GM04504 (cell line): ENCODE results near the gene C12orf57.

Experiments
- DNase-seq: peaks from one replicate; pipeline ENCODE4 v3.0.0-alpha.2; 2012; ENCODE audit warnings: low read depth

The C12orf57 gene

DNA sequence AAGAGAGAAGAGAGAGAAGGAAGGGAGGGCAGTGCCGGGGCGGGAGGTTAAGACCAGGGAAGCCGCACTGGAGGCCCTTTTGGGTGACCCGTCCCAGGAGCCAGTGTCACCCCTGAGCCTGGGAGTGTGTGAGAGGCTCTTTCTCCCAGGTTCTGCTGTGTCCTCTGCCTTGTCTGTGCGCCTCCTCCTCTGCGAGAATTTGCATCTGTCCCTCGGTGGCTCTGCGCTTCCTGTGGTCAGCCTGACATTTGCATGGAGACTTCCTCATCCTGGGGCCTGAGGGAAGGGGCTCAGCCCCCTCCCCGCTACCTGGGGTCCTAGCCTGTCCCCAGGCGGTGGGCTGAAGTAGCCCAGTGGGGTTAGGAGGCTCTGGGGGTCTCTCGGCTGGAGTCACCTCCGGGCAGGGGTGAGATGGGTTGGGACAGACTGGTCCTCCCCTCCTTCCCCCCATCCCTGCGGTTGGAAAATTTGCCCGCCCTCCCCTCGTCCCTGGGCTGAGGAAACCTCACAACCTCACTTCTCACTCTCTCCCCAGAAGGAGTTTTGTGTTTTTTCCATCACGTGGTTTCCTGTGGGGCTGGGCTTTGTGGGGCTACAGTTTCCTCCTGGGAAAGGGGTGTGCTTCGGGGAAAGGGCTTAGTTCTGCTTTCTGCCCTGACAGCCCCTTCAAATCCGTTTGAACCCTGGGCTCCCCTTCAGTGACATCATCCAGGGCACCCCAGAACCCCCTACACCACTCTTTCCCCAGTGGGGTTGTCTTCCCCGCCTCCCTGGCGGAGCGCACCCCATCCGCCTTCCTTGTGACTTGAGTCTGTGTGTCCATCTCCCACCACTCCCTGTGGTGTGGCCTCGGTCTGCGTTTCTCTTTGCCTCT, 9.9 kb downstream of the C12orf57 start:
- DNase-seq: no peak

DNA sequence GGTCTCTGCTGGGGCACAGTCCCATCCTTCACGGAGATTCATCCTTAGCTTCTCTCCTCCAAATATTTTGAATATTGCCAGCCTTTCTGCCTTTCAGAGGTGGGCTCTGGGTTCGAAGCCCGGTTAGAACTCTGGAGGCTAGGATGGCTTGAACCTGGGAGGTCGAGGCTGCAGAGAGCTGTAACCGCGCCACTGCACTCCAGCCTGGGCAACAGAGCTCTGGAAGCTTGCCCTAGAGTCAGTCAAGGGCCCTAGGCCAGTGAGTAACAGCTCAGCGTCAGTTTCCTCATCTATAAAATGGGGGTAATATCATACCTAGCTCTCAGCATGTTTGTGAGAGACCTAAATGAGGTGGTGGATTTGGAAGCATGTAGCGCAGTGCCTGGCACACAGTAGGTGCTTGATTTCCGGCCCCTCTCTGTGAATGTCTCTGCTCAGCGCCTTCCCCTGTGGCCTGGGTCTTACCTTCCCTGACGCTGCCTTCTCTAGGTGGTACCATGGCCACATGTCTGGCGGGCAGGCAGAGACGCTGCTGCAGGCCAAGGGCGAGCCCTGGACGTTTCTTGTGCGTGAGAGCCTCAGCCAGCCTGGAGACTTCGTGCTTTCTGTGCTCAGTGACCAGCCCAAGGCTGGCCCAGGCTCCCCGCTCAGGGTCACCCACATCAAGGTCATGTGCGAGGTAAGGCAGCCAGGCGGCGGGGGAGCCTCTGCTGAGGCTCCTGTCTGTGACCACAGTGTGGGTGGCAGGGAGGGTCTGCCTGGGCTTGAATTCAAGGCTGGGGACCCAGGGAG, 10.7 kb downstream of the C12orf57 start:
- DNase-seq: no peak

DNA sequence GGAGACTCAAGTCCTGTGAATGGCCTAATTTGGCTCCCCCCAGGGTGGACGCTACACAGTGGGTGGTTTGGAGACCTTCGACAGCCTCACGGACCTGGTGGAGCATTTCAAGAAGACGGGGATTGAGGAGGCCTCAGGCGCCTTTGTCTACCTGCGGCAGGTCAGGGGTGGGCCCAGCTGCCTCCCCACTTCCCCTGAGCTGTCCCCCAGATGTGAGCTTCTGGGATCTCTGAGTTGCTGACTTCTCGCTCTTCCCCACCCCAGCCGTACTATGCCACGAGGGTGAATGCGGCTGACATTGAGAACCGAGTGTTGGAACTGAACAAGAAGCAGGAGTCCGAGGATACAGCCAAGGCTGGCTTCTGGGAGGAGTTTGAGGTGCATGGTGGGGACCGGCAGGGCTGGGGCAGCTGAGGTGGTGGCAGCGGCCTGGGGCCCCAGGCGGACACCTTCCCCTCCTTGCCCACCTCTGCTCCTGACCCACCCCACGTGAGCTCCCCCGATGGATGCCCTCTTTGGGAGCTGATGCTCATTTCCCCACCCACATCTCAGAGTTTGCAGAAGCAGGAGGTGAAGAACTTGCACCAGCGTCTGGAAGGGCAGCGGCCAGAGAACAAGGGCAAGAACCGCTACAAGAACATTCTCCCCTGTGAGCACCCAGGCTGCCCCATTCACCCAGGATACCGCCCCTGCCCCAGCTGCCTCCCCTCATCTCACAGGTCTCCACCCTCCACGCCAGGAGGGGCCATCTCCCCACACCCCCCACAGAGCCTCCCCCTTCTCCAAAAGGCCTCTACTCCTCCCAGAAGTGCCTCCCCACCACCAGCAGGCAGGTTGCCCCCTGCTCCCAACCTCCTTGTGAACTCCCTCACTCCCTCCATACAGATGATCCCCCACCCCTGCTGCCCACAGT, 11.5 kb downstream of the C12orf57 start:
- DNase-seq: no peak

DNA sequence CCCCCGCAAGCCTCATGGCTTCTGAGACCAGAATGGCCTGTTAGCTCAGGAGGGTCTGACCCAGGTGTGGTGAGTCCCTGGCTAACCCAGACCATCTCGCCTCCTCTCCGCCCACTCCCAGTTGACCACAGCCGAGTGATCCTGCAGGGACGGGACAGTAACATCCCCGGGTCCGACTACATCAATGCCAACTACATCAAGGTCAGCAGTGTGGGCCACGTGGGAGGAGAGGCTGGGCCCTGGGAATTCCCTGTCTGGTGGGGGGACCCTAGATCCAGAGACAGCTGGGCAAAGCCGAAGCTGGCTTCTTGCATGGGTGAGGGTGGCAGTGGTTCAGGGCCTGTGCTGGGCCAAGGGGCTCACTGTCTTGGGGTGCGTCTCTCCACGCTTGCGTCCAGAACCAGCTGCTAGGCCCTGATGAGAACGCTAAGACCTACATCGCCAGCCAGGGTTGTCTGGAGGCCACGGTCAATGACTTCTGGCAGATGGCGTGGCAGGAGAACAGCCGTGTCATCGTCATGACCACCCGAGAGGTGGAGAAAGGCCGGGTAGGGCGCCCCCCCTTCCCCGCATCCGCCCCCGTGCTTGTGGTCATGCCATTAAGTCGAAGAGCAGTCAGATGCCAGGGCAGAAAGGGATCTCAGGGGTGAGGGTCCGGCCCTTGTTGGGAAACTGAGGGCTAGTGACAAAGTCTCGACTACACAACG, 12.4 kb downstream of the C12orf57 start:
- DNase-seq: no peak

DNA sequence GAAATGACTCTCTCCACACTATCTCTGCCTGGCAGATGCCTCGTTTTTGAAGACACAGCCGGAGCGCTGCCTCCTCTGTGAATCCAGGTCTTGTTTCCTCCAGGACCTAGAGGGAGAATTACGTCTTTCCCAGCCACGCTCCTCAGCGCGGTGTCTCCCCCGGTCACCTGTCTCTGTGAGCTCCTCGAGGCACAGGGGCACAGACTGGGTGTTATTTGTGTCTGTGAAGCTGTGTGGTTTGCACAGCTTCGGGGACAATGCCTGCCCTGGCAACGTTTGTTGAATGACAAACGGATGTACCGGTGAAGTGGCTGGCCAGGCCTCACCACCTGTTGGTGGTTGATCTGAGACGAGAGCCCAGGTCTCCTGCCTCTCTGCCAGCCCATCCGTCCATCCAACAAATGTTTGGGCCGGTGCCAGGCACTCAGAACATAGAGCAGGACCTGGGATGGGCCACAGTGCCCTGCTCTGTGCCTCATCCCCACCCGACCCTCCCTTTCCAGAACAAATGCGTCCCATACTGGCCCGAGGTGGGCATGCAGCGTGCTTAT, 13.4 kb downstream of the C12orf57 start:
- DNase-seq: no peak

DNA sequence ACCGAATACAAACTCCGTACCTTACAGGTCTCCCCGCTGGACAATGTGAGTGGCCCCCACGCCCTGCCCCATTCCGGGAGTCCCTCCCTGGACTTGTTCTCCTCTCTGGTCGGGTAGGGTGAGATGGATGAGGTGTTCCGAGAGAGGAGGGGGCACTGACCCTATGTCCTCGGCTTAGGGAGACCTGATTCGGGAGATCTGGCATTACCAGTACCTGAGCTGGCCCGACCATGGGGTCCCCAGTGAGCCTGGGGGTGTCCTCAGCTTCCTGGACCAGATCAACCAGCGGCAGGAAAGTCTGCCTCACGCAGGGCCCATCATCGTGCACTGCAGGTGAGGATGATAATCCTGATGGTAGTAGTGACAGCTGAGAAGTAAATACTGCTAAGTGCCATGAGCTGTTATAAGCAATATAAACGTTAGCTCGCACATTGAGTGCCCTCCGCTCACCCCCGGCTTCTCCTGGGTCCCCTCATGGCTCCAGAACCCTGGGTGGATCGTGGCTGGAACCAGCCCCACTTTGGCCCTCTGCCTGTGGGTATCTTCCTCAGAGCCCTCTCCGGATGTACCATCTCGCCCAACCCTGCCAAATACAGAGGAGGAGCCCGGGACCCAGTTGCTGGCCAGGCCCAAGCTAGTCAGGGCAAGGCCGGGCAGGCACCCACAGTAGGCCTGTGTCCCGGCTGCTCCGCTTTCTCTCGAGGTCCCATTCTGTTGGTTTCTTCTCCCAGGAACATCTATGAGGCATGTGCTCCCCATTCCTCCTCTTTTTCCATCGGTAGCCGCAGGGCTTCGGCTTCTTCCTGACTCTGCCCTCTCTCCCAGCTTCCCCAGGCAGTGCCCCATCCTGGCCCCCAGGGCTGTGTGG, 14.2 kb downstream of the C12orf57 start:
- DNase-seq: no peak

DNA sequence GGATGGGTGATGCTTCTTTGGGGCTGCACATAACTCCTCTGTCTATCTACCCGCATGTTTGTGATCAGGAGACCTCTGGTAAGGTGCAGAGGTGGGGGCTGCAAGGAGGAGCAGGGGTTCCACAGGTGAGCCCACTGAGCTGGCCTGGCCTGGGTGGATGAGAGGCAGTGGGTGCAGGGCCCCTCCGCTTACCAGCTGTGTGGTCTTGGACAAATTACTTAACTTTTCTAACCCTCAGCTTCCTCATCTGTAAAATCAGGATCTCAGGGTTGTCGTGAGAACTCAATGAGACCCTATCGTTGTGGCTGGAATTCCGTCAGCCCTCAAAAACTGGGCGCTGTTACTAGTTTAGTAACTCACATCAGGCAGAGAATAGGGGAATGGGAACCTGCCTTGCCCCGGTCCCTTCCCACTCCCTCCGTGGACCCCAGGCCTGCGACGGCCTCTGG, 14.8 kb downstream of the C12orf57 start:
- DNase-seq: no peak

DNA sequence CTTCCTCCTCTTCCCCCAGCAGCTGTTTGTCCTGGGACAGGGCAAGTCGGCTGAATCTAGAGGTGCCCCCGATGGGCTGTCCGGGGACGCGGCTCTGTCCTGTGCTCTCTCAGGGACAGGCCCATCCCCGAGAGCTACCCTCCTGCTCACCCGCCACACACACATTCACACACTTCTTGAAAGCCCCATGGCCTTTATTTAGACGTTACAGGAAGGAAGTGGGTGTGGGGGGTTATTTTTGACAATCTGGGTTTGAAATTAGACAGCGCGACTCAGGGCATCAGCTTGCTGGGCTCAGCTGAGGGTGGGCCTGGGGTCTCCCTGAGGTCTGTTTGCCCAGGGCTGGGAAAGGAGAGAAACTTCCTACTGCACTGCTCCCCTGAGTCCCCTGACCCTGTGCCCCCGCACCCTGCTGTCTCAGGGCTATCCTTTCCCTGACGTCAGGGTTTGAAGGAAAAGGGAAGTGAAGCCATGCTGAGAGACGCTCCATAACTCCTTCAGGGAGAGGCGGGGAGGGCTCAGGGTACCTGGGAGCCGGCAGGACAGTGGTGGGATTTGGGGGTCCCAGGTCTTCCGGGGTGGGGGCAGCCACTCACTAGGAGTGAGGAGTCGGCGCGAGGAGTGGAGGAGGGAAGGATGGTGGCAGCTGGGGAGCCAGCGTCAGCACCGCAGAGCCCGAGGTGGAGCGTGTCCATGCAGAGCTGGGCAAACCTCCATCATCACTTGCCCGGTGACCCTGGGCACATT, 15.4 kb downstream of the C12orf57 start:
- no peak for DNase-seq

DNA sequence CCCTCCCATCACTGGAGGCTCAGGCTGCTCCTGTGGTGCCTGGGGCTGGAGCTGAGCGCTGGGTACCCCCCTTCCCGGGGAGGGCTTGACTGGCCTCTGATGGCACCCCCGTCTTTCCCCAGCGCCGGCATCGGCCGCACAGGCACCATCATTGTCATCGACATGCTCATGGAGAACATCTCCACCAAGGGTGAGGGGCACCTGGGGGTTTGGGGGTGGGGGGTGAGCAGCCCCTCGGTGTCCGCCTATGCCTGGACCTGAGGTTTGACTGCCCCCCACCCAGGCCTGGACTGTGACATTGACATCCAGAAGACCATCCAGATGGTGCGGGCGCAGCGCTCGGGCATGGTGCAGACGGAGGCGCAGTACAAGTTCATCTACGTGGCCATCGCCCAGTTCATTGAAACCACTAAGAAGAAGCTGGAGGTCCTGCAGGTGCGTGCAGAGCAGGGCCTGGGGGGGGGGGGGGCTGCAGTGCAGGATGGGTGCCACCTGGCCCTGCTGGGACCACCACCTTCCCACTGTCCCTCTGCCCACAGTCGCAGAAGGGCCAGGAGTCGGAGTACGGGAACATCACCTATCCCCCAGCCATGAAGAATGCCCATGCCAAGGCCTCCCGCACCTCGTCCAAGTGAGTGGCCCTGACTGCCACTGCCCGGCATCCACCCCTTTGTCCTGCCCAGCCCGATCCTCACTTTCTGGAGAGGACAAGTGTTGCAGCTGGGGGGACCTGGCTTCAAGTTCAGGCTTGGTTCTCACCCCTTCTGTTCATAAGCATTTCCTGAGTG, 16.2 kb downstream of the C12orf57 start:
- no peak for DNase-seq

DNA sequence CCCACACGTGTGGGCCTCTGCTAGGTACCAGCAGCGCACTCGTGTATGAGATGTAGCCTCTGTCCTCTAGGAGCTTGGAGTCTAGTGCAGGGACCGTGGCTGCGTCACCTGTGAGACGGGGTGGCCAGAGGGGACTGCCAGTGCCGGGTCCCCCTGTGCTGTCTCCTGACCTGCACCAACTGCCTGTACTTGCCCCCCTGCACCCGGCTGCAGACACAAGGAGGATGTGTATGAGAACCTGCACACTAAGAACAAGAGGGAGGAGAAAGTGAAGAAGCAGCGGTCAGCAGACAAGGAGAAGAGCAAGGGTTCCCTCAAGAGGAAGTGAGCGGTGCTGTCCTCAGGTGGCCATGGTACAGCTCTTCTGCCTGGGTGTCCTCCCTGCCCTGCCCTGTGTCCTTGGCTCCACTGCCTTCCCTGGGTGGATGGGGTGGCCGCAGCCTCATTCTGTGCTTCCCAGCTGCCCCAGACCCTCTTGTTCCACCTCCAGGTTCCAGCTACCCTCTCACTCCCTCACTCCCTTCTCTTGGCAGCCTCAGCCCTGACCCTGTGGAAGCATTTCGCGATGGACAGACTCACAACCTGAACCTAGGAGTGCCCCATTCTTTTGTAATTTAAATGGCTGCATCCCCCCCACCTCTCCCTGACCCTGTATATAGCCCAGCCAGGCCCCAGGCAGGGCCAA, 16.9 kb downstream of the C12orf57 start:
- DNase-seq: no peak

DNA sequence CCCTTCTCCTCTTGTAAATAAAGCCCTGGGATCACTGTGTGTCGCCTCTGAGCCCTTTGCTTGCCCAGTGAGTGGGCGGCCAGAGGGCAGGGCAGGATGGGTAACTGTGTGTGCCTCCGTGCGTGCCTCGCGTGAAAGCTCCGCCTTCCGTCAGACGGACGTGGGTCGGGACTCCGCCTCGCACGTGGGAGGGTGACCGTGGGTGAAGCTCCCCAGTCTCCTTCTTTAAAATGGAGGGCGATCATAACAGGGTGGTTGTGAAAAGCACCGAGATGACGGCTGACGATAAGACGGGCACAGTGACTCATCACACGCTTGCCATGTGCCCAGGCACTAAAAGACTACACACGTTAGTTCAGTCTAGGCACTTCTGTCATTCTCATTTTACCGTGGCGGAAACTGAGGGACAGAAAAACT, 17.5 kb downstream of the C12orf57 start:
- DNase-seq: no peak

DNA sequence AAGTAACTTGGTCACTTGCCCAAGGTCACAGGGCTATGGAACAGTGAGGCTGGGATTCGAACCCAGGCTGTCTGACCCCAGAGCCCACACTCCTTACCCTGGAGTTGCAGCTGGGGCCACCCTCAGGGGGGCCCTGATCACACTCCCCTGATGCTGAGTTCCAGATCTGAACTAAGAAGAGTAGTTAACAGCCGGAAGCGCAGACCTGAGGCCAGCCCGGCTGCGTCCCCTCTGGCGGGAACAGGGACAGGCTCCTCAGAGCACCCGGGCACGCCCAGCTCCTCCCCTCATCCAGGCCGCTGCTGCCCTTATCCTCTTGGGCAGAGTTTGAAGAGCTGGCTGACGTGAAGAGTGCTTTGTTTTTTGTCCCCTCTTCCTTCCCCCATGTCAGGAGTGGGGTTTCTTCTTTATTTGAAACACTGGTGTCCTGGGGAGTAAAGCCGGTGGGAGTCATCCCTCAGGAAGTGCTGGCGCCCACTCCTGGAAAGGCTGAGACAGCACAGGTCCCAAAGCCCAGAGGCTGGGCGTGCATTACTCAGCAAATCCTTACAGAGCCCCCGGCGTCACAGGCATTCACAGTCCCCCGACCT, 18.0 kb downstream of the C12orf57 start:
- no peak for DNase-seq

DNA sequence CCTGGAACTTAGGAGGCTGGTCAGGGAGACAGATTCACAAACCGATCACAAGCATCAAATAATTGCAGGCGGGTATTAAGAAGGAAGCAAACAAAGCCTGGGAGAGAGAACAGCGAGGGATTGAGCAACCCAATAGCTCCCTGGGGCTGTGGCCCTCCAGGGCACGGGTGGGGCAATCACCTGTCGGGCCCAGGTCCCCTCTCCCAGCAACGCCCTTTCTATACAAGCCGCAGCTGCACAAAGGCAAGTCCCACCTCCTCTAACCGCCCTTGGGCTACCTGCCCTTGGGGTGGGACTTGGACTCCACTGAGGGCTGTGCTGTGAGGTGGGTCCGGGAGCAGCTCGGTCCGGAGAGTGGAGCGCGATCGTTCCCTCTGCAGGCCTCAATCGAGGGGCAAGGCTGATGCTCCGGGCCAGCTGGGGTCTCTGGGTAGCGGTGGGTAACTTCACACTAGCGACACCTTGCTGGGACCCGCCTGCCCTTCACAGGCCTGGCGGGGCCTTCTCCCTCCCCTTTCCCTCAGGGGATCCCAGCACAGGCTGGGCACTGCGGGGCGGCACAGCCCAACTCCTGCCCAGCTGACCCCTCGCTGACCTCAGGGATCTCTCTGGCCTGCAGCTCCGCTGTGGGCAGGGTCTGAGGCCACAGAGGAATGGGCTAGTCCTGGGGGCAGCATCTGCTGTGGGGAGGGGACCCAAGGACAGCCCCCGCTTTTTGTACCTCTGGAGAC, 18.6 kb downstream of the C12orf57 start:
- no peak for DNase-seq

DNA sequence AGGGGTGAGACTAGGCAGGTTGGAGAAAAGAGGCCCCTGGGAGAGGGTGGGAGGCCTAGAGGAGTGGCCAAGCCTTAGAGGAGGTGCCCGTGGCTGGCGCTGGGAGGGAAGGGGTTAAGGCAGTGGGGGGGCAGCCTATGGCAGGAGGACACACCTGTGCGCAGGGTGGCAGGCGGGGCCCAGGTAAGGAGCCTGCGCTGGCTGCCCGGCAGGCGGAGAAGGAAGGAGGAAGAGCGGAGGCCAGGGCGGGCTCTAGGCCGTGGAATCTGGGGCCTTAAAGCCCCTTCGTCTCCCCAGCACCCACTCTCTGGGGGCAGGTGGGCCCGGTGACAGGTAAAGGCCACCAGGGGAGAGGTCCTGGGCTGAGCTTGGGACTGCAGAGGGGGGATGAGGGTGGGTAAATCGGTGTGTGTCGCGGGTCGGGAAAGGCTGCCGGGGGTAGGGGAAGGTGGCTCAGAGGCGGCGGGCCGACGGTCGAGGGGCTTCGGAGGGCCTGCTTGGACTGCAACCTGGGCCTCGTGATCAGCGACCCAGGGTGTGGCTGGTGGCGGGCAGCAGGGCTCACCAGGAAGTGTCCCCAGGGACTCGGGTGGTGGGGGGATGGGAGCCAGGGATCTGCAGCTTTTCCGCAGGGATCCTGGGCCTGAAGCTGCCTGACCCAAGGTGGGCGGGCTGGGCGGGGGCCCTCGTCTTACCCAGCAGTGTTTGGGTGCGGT, 19.4 kb downstream of the C12orf57 start:
- no peak for DNase-seq

DNA sequence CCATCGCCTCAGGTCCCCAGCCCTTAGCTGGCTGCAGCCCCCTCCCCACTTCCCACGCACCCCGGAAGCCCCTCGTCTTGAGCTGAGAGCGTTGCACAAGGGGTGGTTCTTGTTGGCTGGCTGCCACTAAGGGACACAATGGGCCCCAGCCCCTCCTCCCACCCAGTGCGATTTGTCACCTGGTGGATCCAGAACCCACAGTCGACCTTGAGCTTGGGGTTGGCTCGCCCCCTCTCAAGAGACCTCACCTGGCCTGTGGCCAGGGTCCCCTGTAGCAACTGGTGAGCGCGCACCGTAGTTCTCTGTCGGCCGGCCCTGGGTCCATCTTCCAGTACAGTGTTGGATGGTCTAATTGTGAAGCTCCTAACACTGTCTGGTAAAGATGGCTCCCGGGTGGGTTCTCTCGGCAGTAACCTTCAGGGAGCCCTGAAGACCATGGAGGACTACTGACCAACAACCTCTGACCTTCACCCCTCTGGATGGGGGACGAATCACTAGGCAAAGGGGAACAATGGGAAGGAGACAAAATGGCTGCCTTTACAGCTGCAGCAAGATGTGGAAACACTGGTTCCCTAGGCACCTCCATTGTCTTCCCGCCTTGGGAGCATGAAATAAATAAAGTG, 20.1 kb downstream of the C12orf57 start:
- no peak for DNase-seq

DNA sequence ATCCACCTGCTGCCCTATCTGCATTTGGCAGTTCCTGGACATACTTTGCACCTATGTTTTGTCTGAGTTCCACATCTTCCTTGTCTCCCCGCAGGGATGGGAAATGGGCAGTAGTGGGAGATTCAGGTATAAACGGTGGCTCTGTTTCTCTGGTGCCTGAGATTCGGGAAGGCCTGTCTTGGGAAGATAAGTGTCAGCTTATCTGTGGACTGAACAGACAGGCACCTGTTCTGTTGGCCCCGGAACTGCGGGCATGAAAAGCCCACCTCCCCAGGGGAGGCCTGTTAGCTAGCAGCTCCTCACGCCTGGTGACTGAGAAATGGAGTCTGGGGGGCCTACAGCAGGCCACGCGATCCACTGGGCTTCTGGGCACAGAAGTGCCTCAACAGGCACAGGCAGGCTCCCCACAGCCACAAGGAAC, 20.8 kb downstream of the C12orf57 start:
- no peak for DNase-seq
